Stimulated activated CD4-positive, alpha-beta T cell treated with anti-CD3 and anti-CD28 coated beads, Interleukin-4, amount 100 ng/mL, for 24 hours (primary cell): ENCODE measurements around the gene NEURL4.

ENCODE experiments used
- DNase-seq: peaks from one replicate; pipeline ENCODE4 v3.0.0-alpha.2; 2020

NEURL4 gene

DNA sequence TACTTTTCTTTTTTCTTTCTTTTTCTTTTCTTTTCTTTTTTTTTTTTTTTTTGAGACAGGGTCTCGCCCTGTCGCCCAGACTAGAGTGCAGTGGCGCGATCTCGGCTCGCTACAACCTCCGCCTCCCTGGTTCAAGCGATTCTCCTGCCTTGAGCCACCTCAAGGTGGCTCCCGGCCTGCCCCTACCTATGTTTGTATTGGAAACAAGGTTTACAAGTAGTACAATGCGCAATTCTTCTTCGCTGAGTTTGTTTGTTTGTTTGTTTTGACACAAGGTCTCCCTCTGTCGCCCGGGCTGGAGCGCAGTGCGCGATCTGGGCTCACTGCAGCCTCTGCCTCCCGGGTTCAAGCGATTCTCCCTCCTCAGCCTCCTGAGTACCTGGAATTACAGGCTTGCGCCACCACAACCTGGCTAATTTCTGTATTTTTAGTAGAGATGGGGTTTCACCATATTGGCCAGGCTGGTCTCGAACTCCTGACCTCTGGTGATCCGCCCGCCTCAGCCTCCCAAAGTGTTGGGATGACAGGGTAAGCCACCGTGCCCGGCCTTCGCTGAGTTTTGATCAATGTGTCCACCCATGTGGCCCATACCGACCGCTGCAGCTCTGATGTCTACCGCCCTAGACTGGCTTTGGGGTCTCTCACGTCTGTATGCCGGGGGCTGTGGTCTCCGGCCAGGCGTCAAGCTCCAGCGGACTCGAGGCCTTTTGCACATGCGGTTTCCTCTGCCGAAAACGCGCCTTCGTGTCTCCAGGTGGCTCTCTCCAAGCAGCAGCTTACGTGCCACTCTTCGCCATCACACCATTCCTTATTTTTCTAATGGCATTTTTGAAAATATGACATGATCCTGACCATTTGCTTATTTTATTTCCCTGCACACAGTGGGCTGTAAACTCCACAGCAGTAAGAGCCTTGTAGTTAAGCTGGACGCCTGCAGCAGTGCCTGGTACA lies 33.6 kb downstream of the NEURL4 start:
- DNase-seq = no peak

DNA sequence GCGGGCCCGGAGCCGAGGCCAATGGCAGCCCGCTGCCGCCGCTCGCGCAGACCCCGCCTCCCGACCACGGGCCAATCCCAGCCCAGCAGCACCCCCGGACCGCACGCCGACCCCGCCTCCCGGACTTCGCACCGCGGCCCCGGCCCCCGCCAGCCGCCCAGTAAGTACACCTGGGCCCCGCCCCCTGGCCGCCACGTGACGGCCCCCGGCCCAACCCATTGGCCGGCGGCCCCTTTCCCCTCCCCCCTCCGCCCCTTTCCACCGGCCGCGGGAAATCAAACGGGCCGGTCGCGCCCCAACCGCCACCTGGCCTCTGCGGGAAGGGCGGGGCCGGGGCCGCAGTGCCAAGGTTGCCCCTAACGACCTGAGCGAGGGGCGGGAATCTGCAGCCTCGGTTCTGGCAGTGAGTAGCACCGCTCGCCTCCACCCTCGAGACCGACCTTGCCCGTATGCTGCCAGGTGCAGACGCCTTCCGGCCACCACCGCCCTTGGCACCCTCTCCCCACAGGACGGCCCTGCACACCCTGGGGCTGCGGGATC lies 34.5 kb downstream of the NEURL4 start, which contains the start of gene YBX2:
Gene YBX2, minus strand, starts transcription at position 26 of the 540 bp plus-strand sequence. CDS start 139 bp downstream, outside the sequence.
- peak; percentile 73 for DNase-seq

DNA sequence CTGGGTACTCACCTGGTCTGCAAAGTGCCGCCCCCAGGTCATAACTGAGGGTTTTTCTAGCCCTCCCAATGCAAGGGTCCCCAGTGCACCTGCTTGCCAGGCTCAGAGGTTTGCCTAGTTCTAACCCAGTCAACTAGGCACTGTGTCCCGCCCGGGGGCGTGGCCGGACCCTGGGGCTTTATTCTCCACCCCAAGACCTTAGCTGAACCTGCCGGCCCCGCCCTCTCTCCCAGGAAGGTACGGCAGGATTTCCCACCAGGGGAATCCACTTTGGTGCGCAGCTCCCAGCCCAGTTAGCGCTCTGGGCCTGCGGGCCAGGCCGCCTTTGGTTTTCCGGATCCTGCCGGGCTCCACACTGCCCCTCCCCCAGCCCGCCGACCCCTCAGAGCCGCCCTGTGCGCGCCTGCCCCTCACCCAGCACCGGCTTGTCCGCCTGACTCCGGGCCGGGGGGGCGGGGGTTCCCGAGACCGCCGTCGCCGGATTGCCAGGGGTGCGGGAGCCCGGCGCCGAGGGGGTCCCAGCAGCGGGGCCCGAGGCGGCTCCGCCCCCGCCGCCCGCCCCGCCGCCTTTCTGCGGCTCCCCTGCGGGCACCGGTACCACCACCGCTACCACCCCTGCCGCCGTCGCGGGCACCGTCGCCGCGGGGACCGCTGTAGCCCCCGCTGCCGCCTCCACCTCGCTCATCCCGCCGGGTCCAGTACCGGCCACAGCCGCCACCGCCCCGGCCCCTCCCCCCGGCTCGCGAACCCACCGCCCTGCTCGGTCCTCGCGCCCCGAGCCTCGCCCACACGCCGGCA lies 35.1 kb downstream of the NEURL4 start:
- DNase-seq = no peak

DNA sequence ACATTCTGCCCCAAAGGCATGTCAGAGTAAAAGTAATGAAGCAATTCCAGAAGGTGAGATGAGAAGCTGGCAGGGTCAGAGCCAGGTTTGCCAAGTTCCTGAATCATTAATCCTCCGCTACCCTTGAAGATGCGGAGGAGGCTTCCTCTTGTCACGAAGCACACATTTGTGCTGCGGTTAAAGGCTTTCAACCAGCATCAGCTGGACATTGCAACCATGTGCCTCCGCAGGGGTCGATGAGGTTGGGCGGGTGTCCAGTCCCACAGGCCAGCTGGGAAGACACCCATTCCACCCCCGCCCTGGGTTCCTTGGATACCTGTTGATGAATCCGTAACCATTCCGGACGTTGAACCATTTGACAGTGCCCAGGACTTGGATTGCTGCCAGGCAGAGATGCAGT lies 36.0 kb downstream of the NEURL4 start:
- no peak for DNase-seq

DNA sequence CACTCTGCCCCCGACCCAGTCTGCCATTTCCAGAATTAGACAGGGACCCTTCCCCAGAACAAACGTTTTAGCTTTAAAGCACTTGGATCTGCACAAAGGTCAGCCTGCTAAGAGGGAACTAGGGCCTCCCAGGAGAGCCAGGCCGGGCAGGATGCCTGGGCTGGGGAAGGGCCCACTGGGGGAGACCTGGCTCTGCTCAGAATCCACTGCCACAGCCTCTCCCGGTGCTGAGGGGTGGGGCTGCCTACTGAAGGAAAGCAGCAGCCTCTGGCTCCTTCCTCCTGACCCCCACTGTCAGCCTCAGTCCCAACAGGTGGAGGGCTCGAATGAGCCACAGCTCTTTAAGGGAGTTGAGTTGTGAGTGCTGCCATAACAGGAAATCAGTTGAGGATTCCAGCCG lies 36.4 kb downstream of the NEURL4 start:
- DNase-seq = no peak

DNA sequence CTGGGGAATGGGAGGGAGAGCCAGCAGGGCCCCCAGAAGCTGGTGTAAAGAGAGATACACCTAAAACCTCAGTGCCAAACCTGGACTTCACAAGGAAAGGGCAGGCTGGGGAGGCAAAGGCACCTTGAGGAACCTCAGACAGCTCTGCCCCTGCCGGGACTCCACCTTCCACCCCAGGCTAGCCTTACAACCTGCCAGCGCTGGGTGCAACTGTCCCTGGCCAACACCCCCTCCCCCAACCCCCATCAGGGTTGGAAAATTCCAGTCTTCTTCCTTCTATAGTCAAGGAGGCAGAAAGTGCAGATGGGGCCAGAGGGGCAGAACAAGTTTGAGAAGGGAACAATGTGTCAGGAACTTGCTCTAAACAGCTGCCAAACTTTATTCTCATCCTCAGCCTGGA lies 36.9 kb downstream of the NEURL4 start:
- no peak for DNase-seq

DNA sequence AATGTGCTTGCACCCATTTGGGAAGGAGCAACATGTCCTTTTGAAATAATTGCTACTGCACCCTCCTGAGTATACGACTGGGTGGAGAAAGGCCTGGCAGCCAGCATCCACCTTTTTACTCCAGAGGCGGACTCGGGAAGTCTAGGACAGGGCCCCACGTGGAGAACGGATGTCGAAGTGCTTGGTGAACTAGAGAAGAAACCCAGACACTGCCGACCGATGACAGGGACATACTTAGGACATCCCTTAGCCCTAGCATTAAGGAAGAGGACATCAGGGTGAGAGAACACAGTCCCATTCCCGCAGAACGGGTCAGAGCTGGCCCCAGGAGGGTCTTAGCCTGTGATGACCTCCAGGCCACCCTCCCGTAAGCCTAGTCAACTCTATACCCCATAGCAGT lies 38.5 kb downstream of the NEURL4 start:
- DNase-seq = no peak

DNA sequence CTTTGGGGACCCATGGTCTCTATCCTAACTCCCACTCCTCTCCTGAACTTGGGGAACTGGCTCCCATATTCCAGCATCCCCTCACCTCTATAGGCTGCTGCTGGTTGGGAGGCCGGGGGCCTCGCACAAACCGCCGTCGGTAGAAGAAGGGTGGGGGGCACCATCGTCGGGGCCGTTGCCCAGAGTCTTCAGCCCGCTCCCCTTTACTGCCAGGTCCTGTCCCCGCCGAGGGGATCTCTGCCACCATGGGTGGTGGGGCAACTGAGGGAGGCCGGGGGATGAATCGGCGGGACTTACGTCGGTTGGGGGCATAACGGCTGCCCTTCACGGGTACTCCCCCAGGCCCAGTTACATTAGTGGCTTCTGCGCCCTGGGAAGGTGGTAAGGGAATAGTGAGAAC lies 39.0 kb downstream of the NEURL4 start:
- DNase-seq = no peak

DNA sequence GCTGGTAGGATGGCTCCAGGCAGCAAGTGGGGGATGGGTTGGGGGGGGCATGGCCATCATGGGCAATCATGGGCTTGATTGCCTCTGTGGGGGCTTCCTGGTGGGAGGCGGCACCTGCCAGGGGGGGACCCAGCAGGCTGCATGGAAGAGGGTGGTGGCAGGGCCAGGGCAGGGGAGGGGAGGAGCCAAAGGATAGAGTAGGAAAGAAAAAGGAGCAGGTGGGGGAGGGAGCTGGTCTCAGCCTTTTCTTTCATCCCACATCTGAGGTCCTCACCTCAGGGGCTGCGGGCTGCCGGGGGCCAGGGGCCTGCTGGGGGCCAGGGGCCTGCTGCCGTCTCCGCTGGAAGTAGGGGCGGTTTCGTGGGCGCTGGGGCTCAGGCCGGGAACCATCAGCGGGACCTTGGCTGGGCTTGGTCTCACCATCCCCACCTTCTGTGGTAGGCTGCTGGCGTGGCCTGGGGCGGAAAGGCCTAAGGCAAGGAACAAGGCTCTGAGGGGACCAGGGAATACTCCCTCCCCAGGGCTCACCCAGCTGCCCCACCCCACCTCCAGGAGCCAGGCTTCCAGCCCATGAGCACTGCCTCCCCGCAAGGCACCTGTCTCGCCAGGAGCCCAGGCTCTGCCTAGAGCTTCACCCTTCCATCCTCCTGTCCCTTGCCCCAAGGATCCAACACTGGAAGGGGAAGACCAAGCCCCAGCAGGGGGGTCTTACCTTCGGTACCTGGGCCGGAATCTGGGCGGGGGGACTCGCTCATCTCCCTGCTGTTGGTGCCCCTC lies 39.7 kb downstream of the NEURL4 start:
- no peak for DNase-seq

DNA sequence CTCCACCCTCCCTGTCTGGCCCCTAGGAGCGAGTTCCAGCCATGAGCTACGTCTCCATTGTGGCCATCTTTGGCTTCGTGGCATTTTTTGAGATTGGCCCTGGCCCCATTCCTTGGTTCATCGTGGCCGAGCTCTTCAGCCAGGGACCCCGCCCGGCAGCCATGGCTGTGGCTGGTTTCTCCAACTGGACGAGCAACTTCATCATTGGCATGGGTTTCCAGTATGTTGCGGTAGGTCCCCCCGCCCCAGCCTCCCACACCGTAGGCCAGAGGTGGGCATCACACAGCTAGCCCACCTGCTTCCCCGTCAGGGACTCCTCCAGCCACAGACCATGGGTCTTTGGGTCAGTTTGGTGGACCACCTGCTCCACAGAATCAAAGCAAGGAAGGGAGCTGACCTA lies 43.5 kb downstream of the NEURL4 start:
- no peak for DNase-seq

DNA sequence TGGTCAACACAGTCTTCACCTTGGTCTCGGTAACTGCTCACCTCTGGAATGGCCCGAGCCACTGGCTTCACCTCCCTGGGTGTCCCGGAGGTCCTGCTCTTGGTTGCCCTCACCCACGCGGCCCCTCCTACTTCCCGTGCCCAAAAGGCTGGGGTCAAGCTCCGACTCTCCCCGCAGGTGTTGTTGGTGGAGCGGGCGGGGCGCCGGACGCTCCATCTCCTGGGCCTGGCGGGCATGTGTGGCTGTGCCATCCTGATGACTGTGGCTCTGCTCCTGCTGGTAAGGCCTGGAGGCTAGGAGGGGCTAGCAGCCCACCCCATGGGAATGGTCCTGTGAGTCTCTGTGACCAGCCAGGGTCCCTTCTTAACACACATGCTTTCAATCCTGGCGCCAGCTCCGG lies 44.2 kb downstream of the NEURL4 start:
- no peak for DNase-seq

DNA sequence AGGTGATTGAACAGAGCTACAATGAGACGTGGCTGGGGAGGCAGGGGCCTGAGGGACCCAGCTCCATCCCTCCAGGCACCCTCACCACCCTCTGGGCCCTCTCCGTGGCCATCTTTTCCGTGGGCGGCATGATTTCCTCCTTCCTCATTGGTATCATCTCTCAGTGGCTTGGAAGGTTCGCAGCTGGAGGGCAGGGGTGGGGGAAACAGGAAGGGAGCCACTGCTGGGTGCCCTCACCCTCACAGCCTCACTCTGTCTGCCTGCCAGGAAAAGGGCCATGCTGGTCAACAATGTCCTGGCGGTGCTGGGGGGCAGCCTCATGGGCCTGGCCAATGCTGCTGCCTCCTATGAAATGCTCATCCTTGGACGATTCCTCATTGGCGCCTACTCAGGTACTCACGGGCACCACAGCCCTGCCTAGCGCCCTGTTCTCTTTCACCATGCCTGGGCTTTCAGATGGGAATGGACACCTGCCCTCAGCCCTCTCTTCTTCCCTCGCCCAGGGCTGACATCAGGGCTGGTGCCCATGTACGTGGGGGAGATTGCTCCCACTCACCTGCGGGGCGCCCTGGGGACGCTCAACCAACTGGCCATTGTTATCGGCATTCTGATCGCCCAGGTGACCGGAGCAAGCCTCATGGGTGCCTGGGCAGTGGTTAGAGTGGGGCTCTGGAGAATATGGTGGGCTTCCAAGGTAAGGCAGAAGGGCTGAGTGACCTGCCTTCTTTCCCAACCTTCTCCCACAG lies 45.5 kb downstream of the NEURL4 start:
- no peak for DNase-seq

DNA sequence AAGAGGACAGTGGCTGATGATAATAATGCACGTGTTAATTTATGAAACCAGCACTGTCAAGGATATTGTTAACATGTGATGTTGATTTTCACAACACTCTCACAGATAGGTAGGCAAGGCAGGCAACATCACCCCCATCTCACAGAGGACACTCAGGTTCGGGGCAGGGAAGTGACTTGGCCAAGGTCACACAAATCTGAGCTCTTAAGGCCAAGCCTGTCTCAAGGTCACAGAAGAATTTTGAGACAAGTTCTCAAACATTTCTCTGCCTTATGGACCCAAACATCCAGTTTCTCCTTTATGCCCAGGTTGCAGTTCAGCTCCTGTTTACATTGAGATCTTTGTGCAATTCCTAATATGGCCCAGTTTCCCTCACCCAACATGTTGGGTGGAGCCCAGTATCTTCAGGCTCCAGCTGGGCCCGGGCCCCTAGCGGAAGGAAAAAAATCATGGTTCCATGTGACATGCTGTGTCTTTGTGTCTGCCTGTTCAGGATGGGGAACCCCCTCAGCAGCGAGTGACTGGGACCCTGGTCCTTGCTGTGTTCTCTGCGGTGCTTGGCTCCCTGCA lies 46.3 kb downstream of the NEURL4 start:
- DNase-seq = no peak

DNA sequence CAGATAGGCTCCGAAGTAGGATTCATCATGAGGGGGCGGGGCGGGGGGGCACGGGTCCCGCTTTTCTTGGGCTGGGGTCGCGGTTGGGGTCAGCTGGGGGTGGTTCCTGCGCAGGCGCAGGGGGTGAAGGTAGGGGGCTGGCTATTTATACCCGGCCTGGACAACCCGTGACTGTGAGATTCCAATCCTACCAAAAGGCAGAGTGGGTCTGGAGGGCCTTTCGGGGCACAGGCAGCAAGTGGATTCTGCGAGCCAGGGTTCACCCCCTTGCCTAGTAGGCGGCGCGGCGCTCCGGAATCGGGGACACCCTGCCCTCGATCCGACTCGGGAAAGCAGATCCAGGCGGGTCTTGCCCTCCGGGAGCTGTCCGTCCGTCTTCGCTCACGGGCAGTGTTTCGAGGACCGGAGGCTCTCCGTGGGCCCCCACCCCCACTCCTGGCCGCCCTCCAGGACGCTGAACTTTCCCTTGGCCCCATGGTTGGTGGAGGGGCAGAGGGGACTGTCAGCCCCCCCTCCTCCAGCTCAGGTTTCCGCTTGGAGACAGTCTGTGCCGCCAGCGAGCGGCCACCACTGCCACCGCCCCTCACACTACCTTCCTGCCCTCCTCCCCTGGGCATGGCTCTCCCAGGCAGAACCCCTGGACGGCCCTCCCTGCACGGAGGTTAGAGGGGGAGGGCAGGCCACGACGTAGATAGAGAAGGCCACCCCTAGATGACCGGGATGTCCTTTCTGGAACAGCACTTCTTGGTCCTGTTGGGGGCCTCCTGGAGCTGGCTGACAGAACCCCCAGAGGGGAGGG lies 47.0 kb downstream of the NEURL4 start:
- no peak for DNase-seq

DNA sequence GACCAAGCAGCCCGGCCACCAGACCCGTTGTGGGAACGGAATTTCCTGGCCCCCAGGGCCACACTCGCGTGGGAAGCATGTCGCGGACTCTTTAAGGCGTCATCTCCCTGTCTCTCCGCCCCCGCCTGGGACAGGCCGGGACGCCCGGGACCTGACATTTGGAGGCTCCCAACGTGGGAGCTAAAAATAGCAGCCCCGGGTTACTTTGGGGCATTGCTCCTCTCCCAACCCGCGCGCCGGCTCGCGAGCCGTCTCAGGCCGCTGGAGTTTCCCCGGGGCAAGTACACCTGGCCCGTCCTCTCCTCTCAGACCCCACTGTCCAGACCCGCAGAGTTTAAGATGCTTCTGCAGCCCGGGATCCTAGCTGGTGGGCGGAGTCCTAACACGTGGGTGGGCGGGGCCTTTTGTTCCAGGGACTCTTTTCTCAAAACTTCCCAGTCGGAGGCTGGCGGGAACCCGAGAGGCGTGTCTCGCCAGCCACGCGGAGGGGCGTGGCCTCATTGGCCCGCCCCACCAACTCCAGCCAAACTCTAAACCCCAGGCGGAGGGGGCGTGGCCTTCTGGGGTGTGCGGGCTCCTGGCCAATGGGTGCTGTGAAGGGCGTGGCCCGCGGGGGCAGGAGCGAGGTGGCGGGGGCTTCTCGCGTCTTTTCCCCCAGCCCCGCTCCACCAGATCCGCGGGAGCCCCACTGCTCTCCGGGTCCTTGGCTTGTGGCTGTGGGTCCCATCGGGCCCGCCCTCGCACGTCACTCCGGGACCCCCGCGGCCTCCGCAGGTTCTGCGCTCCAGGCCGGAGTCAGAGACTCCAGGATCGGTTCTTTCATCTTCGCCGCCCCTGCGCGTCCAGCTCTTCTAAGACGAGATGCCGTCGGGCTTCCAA lies 47.8 kb downstream of the NEURL4 start, which contains the start of gene SLC2A4:
Gene SLC2A4, plus strand, starts transcription at position 645 of the 879 bp plus-strand sequence. Its CDS starts 217 bp downstream, at position 862.
- peak; percentile 91 for DNase-seq

DNA sequence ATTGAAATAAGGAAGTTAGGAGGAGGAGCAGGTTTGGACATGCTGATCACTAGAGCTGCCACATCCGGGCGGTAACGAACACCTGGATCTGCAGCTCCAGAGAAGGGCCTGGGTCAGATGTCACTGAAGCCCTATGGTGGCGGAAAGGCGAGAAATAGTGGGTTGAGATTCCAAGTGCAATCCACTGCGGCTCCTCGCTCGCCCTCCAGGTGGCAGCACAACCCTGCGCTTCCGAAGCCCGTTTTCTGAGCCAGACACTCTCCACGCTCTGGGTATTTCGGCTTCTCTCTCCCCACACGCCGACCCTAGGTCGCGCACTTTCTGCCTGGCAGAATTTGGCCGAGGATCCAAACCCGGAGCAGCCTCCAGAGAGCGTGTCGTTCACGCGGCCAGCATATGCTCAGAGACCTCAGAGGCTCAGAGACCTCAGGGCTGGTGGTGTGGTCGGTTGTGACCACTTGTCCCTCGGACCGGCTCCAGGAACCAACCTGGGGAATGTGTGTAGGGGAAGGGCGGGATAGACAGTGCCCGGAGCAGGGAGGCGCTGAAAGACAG lies 48.5 kb downstream of the NEURL4 start:
- peak; percentile 88 for DNase-seq

DNA sequence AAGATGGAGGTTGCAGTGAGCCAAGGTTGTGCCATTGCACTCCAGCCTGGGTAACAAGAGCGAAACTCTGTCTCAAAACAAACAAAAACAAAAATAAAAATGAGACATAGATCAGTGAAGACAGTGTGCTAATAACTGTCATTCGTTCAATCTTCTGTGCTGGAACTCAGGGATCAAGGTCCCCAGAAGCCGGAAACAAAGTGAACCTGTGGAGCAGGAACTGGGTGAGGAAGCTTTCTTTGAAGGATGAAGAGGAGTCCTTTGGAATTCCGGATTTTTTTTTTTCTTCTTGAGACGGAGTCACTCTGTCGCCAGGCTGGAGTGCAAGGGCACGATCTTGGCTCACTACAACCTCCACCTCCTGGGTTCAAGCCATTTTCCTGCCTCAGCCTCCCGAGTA lies 49.7 kb downstream of the NEURL4 start:
- DNase-seq = no peak

DNA sequence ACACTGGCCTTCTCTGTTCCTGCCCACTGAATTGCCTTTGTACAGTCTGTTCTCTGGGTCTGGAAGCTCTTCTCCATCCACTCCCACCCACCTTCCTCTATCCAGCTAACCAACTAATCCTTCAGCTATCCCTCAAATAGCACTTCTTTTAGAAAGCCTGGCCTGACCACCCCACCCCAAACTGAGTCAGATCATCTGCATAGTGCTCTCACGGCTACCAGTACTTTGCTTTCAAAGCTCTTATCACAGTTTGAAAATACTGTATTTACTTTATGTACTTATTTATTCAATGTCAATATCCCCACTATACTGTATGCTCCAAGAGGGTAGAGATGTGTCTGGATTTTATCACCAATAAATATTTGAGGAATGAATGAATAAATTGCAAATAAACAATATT lies 62.4 kb downstream of the NEURL4 start:
- DNase-seq = no peak
